Stimulated activated CD4-positive, alpha-beta T cell treated with anti-CD3 and anti-CD28 coated beads, Interleukin-4, amount 100 ng/mL, for 4 hours (primary cell): ENCODE measurements around the gene PPIAL4G.
"Not testable (repeated sequence)": the region's sequence is repeated elsewhere in the genome, so short reads cannot be mapped to it uniquely, and the experiment has no call there.

Experiments
- DNase-seq, 2 experiments: peaks; one replicate each; pipeline ENCODE4 v3.0.0-alpha.2; 2020

Gene PPIAL4G

GRCh38 chr1:148483029-148483428 lies at the start of gene PPIAL4G:
Gene PPIAL4G, minus strand, starts transcription at chr1:148483302. Its CDS starts 50 bp downstream, at chr1:148483252.
- not testable (repeated sequence) for DNase-seq

DNA sequence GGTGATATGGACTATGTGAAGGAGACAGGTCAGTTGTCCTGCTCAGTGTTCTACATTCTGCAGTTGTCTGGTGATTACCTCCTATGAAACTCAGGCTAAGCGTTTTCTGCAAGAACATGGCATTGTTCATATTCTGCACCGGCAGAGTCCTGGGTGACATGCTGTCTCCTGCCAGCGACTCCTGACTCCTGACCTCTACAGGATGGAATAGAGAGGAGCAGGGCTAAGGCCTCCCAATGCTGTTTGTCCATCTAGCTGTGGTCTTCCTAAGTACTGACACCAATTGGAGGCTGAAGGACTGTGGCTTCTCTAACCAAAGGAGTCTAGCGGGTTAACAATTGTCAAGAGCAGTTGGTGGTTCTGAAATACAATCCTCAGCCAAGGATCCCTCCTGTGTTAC lies 49.1 kb upstream of the PPIAL4G start:
- not testable (repeated sequence) for DNase-seq

GRCh38 chr1:148529101-148529567 lies 46.0 kb upstream of the PPIAL4G start:
- DNase-seq = peak; percentile 65 to 68

DNA sequence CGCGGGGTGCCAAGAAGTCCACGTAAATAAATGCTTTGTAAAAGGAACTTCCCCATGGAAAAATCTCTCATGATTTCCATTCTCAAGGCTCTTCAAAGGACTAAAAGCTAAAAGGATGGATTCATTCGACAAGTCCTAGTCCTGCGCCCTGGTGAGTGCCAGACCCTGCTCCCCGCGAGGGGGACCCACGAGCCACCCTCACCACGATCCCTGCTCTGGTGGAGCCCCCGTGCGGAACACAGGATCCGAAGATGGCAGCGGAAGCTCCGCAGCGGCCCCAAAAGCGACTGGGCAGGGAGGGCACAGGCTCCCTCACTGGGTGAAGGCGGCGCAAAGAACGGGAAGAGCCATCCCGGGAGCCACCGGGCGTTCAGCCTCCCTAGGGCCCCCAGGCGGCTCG lies 45.5 kb upstream of the PPIAL4G start:
- DNase-seq = not testable (repeated sequence)

- not testable (repeated sequence) for DNase-seq
Observed at GRCh38 chr1:148526587-148526986, 43.5 kb upstream of the PPIAL4G start.

GRCh38 chr1:148523205-148524144 lies 40.4 kb upstream of the PPIAL4G start:
- DNase-seq = not testable (repeated sequence)

DNA sequence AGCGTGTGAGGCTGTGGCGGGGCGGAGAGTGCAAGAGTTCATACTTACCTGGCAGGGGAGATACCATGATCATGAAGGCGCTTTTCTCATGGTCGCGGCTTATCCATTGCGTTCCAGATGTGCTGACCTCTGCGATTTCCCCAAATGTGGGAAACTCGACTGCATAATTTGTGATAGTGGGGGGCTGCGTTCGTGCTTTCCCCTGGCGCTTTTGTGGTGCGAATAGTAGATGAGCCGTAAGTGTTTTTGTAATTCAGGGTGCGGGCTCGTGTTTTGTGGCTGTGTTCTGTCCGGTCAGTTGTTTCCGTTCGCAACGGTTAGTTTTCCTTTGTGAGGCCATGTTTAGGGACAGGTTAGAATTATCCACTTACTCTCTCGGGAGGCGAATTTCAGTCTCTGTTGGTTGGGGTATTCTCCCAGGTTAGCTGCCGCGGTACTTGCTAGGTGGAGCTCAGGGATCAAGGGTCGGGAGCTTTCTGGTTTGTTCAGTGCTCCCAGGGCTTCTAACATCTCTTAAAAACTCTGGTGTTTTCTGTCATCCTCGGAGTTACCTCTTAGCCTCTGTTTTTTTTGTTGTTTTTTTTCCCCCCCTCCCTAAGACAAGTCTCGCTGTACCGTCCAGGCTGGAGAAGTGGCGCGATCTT lies 39.6 kb upstream of the PPIAL4G start:
- peak; percentile 78 to 85 for DNase-seq

- peak; percentile 73 to 87 for DNase-seq
Observed at GRCh38 chr1:148522072-148522471, 39.0 kb upstream of the PPIAL4G start.

- not testable (repeated sequence) for DNase-seq
Observed at GRCh38 chr1:148514310-148514709, 31.2 kb upstream of the PPIAL4G start.

DNA sequence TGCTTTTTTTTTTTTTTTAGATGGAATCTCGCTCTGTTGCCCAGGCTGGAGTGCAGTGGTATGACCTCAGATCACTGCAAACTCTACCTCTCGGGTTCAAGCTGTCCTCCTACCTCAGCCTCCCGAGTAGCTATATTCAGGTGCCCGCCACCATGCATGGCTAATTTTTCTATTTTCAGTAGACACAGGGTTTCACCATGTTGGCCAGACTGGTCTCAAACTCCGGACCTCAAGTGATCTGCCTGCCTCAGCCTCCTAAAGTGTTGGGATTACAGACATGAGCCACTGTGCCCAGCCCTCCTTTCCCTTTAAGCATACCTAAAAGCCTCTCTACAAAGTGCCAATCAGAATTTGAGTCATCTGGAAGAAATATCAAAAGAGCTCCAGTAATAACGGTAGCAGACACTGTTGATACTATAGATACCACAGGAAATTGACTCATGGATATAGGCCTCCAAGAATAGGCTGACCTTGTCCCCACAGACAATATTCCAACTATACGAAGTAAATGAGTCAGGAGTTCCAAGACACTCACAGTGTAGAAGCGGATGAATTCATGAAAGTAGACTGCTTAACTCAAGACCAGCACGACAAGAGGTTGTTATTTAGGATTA lies 29.6 kb upstream of the PPIAL4G start:
- not testable (repeated sequence) for DNase-seq

GRCh38 chr1:148493933-148494332 lies 10.8 kb upstream of the PPIAL4G start:
- not testable (repeated sequence) for DNase-seq

DNA sequence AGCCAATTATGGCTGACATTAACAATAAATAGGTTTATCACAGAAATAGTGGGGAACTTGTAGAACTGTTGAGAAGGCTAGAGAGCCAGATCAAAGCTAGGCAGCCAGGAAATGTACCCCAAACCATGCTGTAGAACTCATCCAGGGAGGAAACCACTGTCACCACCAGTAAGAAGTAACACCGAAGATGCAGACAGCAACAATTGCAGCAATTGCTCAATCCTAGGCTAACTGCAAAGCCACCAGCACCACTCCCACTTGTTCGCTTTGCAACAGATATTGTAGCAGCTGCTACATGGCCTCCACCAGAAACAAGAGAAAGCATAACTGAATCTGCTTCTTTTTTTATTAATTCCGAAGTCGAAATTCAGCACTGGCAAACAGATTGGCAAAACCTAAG lies 2.0 kb downstream of the PPIAL4G start:
- DNase-seq = peak in 1 of 2 experiments; percentile 7

DNA sequence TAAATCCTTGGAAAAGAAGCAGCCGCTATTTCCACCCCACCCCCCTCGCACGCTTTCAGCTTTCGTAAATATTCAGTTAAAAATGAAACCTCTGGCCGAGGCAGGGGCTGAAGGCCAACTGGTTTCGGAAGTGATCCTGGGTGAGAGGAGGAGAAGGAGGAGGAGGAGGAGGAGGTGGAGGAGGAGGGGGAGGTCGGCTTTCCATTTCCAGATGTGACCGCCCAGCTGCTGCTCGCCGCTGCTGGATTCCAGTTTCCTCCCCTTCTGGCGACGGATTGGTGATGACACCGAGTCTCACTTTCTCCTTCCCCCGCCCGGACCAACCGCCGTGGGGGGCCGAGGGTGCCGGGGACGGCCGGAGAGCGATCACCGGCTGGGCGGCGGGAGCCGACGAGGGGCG lies 23.4 kb downstream of the PPIAL4G start:
- not testable (repeated sequence) for DNase-seq

DNA sequence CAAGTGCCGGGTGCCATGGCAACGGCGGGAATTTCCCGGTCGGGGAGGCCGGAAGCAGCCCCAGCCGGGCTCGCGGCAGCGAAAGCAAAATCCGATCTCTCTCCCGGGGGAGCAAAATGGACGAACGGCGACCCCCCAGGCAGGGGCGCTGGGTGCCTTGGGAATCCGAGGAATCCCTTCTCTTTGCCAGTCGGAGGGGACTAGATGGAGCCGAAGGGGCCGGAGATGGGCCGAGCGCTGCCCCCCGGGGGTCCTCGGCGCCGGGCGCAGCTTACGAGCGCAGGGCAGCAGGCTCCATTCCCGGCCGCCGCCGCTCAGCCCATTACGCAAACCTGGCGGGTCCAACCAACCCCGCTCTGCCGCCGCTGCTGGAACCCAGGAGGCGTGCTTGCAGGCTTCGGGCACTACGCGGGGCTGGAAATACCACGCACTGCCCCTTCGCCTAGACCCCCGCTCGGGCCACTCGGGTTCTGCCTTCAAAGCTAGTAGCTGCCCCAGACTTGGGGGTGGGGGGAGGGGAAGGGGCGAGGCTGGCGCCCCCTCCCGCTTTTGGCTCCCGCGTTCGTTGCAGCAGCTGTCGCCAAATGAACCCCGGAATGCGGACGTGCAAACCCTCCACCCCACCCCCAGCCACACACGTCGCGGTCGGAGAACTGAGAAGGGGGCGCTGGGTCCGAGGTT lies 24.1 kb downstream of the PPIAL4G start:
- peak; percentile 29 to 35 for DNase-seq

GRCh38 chr1:148458398-148458797 lies 24.7 kb downstream of the PPIAL4G start:
- peak; percentile 8 to 62 for DNase-seq

DNA sequence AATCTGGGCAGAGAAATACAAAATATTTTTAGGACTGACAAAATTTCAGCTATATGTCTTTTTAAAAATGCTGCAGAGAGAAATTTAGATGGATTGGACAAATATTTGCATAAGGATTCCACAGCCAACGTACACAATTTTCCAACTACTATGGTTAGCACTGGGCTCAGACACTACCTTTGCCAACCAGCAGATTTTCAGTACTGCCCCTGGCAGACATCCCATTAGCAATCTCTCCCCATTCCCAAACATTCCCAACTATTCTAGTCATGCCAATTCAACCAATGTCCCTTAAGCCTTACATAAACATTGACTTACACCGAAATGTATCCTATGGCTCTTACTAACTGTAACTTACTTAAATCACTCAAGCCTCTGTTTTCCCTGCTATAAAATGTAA lies 30.3 kb downstream of the PPIAL4G start:
- not testable (repeated sequence) for DNase-seq

GRCh38 chr1:148439654-148440325 lies 43.3 kb downstream of the PPIAL4G start:
- not testable (repeated sequence) for DNase-seq

GRCh38 chr1:148435406-148435805 lies 47.7 kb downstream of the PPIAL4G start:
- DNase-seq = no peak

DNA sequence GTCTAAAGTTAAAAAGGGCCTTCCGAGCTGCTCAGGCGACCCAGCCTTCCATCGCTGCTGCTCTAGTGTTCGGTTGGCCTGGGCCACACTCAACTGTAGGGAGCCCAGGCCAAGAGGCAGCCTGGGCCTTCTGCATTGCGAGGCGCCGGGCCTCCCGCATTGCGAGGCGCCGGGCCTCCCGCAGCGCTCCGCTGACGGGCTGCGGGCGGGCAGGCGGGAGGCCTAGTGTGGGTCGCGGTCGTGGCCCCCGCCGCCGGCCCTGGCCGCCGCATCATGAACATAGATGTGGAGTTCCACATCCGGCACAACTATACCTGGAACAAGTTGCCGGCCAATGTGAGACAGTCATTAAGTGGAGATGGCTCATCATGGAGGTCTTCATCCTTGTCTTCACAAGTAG lies 48.3 kb downstream of the PPIAL4G start:
- no peak for DNase-seq

- not testable (repeated sequence) for DNase-seq
Observed at GRCh38 chr1:148432916-148433317, 50.2 kb downstream of the PPIAL4G start.
